HFFc6 (cell line): Measurements from ENCODE around the gene FLNB. TPM values are rescaled to one million over a fixed set of nuclear protein-coding genes. Genes with fewer than 3 reads are reported as not detected.
A peak's percentile ranks its signal among the peaks of the same experiment; 100 is the strongest.

Experiments used
- DNase-seq: peaks from one replicate; pipeline ENCODE4 v3.0.0-alpha.2; 2018
- H3K27ac Mint-ChIP-seq: 2 replicates; pipeline ENCODE4 v1.8.0; 2020; ENCODE audit warnings: mild to moderate bottlenecking, mixed read lengths
- H3K27me3 Mint-ChIP-seq: 2 replicates; pipeline ENCODE4 v1.8.0; 2021; ENCODE audit warnings: mild to moderate bottlenecking, moderate library complexity, mixed read lengths; ENCODE audit not compliant: insufficient read depth
- H3K36me3 Mint-ChIP-seq: 2 replicates; pipeline ENCODE4 v1.8.0; 2021; ENCODE audit warnings: low read depth, mixed read lengths
- H3K4me1 Mint-ChIP-seq: 2 replicates; pipeline ENCODE4 v1.8.0; 2020; ENCODE audit warnings: low read depth, mixed read lengths
- H3K4me3 Mint-ChIP-seq: 2 replicates; pipeline ENCODE4 v1.8.0; 2020; ENCODE audit warnings: mild to moderate bottlenecking, moderate library complexity, mixed read lengths
- H3K9me3 Mint-ChIP-seq: 2 replicates; pipeline ENCODE4 v1.8.0; 2020; ENCODE audit warnings: mild to moderate bottlenecking, mixed read lengths
- CTCF ChIP-seq: fragments of 200-600 bp; sonication (generic); IDR thresholded peaks from 2 replicates; pipeline ENCODE4 v1.5.0; 2021; ENCODE audit warnings: antibody characterized with exemption, mild to moderate bottlenecking
- total RNA-seq, 6 experiments: library from RNA; stranded (reverse); fragmentation: NEBNext Ultra II Directional; extraction: Animal tissue kit (Norgen Biotek cat#: 25700); gene quantifications; 2 replicates in 1 of 6; 3 replicates in 5 of 6; pipeline ENCODE4 v1.2.3, GENCODE V29; 2021

The FLNB gene
- total RNA-seq, 6 experiments from 2014 or later, result 93.8 to 117 (median 98.7) TPM

- DNase-seq, result no peak
- Mint-ChIP-seq H3K36me3 (no peaks in the 10 kb centered on the region), H3K27me3 (no peaks in the 10 kb centered on the region), H3K9me3 (no peaks in the 10 kb centered on the region), H3K4me3 (no peak overlapping the region), H3K4me1 (peaks cover 42% of the 10 kb centered on the region), H3K27ac (no peak overlapping the region; the same call in 1 of the 2 replicates)
- no peak for TF ChIP-seq CTCF
These were observed 40.6 kb upstream of the FLNB start for GRCh38 chr3:57967590-57967989.

- no peak for TF ChIP-seq CTCF
- H3K27ac Mint-ChIP-seq, result peak overlapping the region; percentile 31
- no peaks in the 10 kb centered on the region for H3K27me3 Mint-ChIP-seq
- no peaks in the 10 kb centered on the region for H3K36me3 Mint-ChIP-seq
- H3K4me1 Mint-ChIP-seq, result peaks cover 47% of the 10 kb centered on the region
- DNase-seq, result no peak
- no peak overlapping the region for H3K4me3 Mint-ChIP-seq
- H3K9me3 Mint-ChIP-seq, result no peaks in the 10 kb centered on the region
These were observed 39.7 kb upstream of the FLNB start for GRCh38 chr3:57968501-57968900.

- Mint-ChIP-seq H3K27me3 (no peaks in the 10 kb centered on the region), H3K27ac (peak overlapping the region; percentile 60; the same call in 1 of the 2 replicates), H3K36me3 (no peaks in the 10 kb centered on the region), H3K4me1 (peaks cover 65% of the 10 kb centered on the region), H3K9me3 (no peaks in the 10 kb centered on the region), H3K4me3 (no peak overlapping the region)
- no peak for DNase-seq
- no peak for TF ChIP-seq CTCF
These were observed 36.2 kb upstream of the FLNB start for GRCh38 chr3:57971975-57972374.

- Mint-ChIP-seq H3K27ac (peak overlapping the region; percentile 60), H3K4me1 (peaks cover 66% of the 10 kb centered on the region), H3K36me3 (no peaks in the 10 kb centered on the region), H3K9me3 (no peaks in the 10 kb centered on the region), H3K27me3 (no peaks in the 10 kb centered on the region), H3K4me3 (no peak overlapping the region)
- TF ChIP-seq CTCF, result no peak
- DNase-seq, result no peak
These were observed 35.6 kb upstream of the FLNB start for GRCh38 chr3:57972531-57973111.

GRCh38 chr3:57973715-57974477 is 34.3 kb upstream of the FLNB start:
- Mint-ChIP-seq H3K4me1 (peaks cover 73% of the 10 kb centered on the region), H3K36me3 (no peaks in the 10 kb centered on the region), H3K9me3 (no peaks in the 10 kb centered on the region), H3K27me3 (no peaks in the 10 kb centered on the region), H3K4me3 (no peak overlapping the region), H3K27ac (peak overlapping the region; percentile 88)
- no peak for TF ChIP-seq CTCF
- no peak for DNase-seq
